ENCODE data around the gene GPR137B.
A peak's percentile ranks its signal among the peaks of the same experiment; 100 is the strongest.

GPR137B gene

DNA sequence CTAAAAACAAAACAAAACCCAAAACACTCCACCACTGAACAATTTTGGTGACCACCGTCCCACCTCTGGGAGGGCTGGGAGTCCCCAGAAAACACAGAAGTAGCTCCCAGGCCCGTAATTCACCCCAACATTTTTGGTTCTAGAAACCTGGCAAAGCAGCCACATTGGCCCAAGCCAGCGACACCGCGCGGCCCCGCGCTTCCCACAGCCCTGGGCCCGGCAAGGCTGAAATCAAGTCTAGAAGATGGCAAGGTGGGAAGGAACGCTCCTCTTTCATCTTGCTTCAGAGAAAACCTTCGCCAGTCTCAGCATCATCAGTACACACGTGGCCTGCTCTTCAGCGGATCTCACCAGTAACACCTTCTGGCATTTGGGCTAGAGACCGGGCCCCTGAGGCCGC is 41.5 kb upstream of the GPR137B start:
- DNase-seq (ENCODE audit: low read depth), result no peak
- TF ChIP-seq, protein P1, sequence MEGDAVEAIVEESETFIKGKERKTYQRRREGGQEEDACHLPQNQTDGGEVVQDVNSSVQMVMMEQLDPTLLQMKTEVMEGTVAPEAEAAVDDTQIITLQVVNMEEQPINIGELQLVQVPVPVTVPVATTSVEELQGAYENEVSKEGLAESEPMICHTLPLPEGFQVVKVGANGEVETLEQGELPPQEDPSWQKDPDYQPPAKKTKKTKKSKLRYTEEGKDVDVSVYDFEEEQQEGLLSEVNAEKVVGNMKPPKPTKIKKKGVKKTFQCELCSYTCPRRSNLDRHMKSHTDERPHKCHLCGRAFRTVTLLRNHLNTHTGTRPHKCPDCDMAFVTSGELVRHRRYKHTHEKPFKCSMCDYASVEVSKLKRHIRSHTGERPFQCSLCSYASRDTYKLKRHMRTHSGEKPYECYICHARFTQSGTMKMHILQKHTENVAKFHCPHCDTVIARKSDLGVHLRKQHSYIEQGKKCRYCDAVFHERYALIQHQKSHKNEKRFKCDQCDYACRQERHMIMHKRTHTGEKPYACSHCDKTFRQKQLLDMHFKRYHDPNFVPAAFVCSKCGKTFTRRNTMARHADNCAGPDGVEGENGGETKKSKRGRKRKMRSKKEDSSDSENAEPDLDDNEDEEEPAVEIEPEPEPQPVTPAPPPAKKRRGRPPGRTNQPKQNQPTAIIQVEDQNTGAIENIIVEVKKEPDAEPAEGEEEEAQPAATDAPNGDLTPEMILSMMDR (IDR thresholded peaks at IDR 0.05; ENCODE audit: low read depth, low read length, missing control alignments), result no peak
- H3K4me3 ChIP-seq (ENCODE audit: low read depth, low read length), result no peak overlapping the region

- TF ChIP-seq, protein P1 (IDR thresholded peaks at IDR 0.05; ENCODE audit: low read depth, low read length, missing control alignments), result no peak
- H3K4me3 ChIP-seq (ENCODE audit: low read depth, low read length), result no peak overlapping the region
- DNase-seq (ENCODE audit: low read depth), result no peak
Observed at GRCh38 chr1:236101233-236102200, 40.8 kb upstream of the GPR137B start.

DNA sequence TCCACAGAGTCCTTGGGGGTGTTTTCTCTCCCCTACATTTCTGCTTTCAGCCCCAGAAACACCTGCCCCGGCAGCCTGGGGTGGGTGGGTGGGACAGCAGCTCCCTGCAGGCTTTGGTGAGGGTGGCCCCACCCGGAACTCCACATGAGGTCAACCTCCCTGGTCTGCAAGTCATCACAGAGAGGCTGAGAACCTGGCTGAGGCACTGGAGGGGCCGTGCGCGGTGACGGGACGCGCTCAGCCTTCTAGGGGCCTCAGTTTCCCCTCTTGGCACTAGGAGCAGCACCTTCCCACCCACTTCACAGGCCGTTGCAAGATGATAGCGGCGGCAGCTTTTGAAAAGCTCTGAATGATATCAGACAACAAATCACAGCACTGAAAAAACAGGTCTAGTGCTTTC is 39.7 kb upstream of the GPR137B start:
- H3K4me3 ChIP-seq (ENCODE audit: low read depth, low read length), result no peak overlapping the region
- no peak for DNase-seq (ENCODE audit: low read depth)
- TF ChIP-seq, protein P1 (IDR thresholded peaks at IDR 0.05; ENCODE audit: low read depth, low read length, missing control alignments), result no peak

DNA sequence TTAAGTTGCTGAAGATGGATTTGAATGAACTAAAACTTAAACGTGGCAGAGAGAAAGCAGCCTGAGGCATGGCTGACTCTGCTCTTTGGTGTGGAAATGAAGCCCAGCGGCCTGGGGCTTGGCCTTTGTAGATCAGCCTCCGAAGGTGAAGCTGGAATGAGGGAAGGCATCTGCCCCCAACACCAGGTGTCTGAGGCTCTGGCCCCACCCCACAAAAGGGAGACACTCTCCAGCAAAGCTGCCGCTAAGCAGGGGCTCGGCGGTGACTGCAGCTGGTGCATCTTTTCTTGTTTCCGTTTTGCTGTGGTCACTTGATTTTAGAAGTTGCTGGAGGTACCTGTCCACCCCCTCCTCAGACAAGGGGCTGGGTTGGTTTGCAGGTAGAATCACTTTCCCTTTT is 39.3 kb upstream of the GPR137B start:
- H3K4me3 ChIP-seq (ENCODE audit: low read depth, low read length), result no peak overlapping the region
- no peak for DNase-seq (ENCODE audit: low read depth)
- TF ChIP-seq, protein P1 (IDR thresholded peaks at IDR 0.05; ENCODE audit: low read depth, low read length, missing control alignments), result no peak

- TF ChIP-seq, protein P1 (IDR thresholded peaks at IDR 0.05; ENCODE audit: low read depth, low read length, missing control alignments), result peak; percentile 67
- no peak overlapping the region for H3K4me3 ChIP-seq (ENCODE audit: low read depth, low read length)
- DNase-seq (ENCODE audit: low read depth), result no peak
Observed at GRCh38 chr1:236103646-236104218, 38.6 kb upstream of the GPR137B start.

DNA sequence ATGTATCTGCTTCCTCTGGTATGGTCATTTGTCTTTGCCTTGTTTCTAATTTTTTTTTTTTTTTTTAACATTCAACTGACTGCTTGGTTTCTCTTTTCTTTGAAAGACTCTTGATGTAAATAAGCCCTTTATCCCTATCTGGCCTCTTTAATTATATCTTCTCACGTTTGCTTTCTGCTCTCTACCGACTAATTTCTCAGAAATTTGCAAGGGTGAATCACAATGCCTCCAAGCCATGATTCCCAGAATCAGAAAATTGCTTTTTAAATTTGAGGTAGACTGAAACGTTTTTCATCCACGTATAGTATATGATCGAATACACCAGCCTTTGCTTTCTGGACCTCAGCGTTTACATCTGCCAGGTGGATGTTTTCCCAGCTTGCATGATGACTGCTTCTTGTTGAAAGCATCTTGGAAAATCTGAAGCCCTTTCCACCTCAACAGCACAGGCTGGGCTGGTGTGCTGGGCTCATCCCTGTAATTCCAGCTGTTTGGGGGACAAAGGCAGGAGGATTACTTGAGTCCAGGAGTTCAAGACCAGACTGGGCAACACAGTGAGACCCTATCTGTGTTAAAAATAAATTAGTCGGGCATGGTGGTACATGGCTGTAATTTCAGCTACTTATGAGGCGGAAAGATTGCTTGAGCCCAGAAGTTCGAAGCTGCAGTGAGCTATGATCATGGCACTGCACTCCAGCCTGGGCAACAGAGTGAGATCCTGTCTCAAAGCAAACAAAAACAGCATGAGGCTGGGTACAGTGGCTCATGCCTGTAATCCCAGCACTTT is 35.0 kb upstream of the GPR137B start:
- no peak for DNase-seq (ENCODE audit: low read depth)
- TF ChIP-seq, protein P1 (IDR thresholded peaks at IDR 0.05; ENCODE audit: low read depth, low read length, missing control alignments), result no peak

More for the DNA sequence above, 35.0 kb upstream of the GPR137B start:
- no peak overlapping the region for H3K4me3 ChIP-seq (ENCODE audit: low read depth, low read length)
